ENCODE results near the gene STK38. TPM values are rescaled to one million over a fixed set of nuclear protein-coding genes. Genes with fewer than 3 reads are reported as not detected.
A peak's percentile ranks its signal among the peaks of the same experiment; 100 is the strongest.

STK38 gene
- total RNA-seq, 1 donor from 2014 or later = 50.1 TPM

DNA sequence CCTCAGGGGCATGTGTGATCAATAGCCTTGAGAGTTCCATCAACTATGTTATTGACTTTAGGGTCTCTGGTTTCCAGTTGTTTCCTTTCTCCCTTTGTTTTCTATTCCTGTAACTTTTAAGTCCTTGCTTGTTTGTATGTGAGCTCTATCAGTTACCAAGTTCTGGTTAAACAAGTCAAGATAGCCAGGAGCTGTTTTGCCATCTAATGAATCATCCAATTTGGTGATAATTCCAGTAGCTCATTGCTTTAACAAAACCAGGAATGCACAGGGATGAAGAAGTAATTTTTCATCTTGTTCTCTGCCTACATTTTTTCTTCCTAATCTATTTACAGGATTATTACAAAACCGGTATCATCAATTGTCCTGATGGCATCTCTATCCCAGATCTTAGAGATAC is 68.0 kb downstream of the STK38 start:
- H3K27me3 Mint-ChIP-seq = no peaks in the 10 kb centered on the region
- no peaks in the 10 kb centered on the region for H3K9me3 Mint-ChIP-seq
- no peak for DNase-seq (ENCODE audit: extremely low spot score, unreplicated experiment)
- H3K36me3 Mint-ChIP-seq = peaks cover 41% of the 10 kb centered on the region
- H3K4me3 Mint-ChIP-seq = no peak overlapping the region
- TF ChIP-seq, protein P1, sequence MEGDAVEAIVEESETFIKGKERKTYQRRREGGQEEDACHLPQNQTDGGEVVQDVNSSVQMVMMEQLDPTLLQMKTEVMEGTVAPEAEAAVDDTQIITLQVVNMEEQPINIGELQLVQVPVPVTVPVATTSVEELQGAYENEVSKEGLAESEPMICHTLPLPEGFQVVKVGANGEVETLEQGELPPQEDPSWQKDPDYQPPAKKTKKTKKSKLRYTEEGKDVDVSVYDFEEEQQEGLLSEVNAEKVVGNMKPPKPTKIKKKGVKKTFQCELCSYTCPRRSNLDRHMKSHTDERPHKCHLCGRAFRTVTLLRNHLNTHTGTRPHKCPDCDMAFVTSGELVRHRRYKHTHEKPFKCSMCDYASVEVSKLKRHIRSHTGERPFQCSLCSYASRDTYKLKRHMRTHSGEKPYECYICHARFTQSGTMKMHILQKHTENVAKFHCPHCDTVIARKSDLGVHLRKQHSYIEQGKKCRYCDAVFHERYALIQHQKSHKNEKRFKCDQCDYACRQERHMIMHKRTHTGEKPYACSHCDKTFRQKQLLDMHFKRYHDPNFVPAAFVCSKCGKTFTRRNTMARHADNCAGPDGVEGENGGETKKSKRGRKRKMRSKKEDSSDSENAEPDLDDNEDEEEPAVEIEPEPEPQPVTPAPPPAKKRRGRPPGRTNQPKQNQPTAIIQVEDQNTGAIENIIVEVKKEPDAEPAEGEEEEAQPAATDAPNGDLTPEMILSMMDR (conservative IDR thresholded peaks at IDR 0.05) = no peak
- H3K27ac Mint-ChIP-seq = peak overlapping the region; percentile 65
- peaks cover 9% of the 10 kb centered on the region for H3K4me1 Mint-ChIP-seq (ENCODE audit: unreplicated experiment)

DNA sequence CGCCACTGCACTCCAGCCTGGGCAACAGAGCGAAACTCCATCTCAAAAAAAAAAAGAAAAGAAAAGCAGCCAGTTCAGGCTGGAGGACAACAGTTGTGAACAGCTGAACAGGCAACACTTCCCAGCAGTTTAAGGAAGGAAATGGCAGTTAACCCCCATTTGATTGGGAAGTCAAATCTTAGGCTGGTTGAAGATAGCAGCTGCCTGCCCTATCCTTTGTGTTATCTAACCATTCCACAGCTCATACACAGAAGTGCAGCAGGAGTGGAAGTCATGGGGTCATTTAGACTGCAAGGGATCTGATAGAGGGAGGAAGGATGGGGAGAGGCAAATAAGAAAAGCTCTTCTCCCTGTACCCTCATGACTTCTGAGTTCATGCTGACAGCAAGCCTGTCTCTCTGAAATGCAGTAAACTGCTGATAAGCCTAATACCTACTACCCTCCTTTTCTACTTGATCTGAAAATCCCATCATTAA is 69.2 kb downstream of the STK38 start:
- TF ChIP-seq, protein P1 (conservative IDR thresholded peaks at IDR 0.05) = no peak
- Mint-ChIP-seq H3K4me3 (no peak overlapping the region), H3K36me3 (peaks cover 40% of the 10 kb centered on the region), H3K4me1 (ENCODE audit: unreplicated experiment) (peaks cover 9% of the 10 kb centered on the region), H3K27me3 (no peaks in the 10 kb centered on the region), H3K27ac (no peak overlapping the region), H3K9me3 (no peaks in the 10 kb centered on the region)
- DNase-seq (ENCODE audit: extremely low spot score, unreplicated experiment) = no peak

DNA sequence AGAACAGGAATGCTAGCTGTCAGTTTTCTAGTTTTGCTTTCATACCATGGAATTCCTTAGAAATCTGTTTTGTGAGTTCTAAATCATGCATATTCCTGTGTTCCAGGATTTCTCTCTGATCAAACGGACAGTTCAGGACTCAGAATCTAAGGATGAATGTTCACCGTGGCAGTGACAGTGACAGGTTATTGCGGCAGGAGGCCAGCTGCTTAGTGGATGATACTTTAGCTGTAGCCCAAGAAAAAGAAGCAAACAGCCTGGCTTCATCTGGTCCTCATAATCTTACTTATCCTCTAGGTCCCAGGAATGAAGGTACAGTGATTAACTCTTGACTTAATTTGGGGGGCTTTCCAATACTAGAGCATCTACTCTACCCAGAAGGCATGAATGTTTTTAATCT is 77.3 kb downstream of the STK38 start:
- H3K36me3 Mint-ChIP-seq = peaks cover 24% of the 10 kb centered on the region
- H3K27ac Mint-ChIP-seq = no peak overlapping the region
- H3K4me3 Mint-ChIP-seq = no peak overlapping the region
- H3K9me3 Mint-ChIP-seq = no peaks in the 10 kb centered on the region
- DNase-seq (ENCODE audit: extremely low spot score, unreplicated experiment) = no peak
- TF ChIP-seq, protein P1 (conservative IDR thresholded peaks at IDR 0.05) = no peak
- H3K27me3 Mint-ChIP-seq = no peaks in the 10 kb centered on the region
- H3K4me1 Mint-ChIP-seq (ENCODE audit: unreplicated experiment) = peaks cover 8% of the 10 kb centered on the region

DNA sequence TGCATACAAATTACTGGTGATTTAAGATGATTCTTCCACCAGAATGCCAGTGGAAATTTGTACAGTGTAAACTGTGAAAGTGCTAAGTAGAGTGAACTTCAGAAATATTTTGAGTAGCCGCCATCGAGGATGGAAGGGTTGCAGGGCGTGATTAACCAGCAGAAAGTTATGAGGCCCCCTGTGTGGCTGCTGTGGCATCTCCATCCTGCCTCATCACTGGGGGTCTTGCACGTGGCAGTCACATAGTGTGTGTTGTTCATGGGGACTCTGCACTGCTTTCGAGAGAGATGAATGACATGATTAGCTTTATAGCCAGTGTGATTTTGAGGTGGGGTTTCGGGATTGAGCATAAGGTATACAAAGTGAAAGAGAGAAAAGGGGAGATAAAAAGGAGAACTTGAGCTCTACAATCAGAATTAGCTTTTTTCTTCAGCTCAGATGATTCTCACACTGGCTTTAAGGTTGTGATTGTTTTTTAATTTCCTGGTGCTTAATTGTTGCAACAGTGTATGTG is 78.1 kb downstream of the STK38 start:
- Mint-ChIP-seq H3K36me3 (peaks cover 17% of the 10 kb centered on the region), H3K4me1 (ENCODE audit: unreplicated experiment) (peaks cover 8% of the 10 kb centered on the region), H3K27ac (no peak overlapping the region), H3K27me3 (no peaks in the 10 kb centered on the region), H3K9me3 (no peaks in the 10 kb centered on the region), H3K4me3 (no peak overlapping the region)
- TF ChIP-seq, protein P1 (conservative IDR thresholded peaks at IDR 0.05) = no peak
- DNase-seq (ENCODE audit: extremely low spot score, unreplicated experiment) = no peak

DNA sequence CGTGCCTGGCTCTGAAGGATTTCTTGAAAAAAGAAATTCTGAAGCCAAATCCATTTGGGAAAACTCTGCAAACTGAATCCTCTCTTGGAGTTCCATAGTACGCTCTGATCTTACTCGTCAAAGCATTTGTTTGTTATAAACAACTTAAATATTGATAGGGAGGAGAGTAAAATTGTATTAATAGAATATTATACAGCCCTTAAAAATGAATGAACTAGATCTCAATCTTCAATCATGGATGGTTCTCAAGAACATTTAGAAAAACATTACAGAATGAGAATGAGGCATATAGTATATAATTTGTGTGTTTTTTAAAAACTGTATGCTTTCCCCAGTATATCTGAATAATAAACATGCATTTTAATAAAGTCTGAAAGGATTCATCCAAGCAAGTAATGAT is 79.7 kb downstream of the STK38 start:
- peaks cover 8% of the 10 kb centered on the region for H3K4me1 Mint-ChIP-seq (ENCODE audit: unreplicated experiment)
- no peaks in the 10 kb centered on the region for H3K27me3 Mint-ChIP-seq
- TF ChIP-seq, protein P1 (conservative IDR thresholded peaks at IDR 0.05) = no peak
- DNase-seq (ENCODE audit: extremely low spot score, unreplicated experiment) = no peak
- peaks cover 25% of the 10 kb centered on the region for H3K36me3 Mint-ChIP-seq
- no peak overlapping the region for H3K27ac Mint-ChIP-seq
- no peaks in the 10 kb centered on the region for H3K9me3 Mint-ChIP-seq
- H3K4me3 Mint-ChIP-seq = no peak overlapping the region

DNA sequence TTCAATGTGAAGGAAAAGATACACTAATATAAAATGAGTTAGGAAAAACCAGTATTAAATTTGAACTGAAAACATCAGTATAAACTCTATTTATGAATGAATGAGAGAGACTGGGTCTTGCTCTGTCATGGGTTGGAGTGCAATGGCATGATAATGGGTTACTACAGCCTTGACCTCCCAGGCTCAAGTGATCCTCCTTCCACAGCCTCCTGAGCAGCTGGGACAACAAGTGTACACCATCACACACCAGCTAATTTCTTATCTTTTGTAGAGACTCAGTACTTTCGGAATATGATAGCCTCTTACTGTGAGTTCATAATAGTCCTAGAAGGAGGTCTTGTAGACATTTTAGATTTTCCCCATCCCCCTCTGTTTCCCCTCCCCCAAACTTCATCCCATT is 83.0 kb downstream of the STK38 start:
- peaks cover 15% of the 10 kb centered on the region for H3K4me1 Mint-ChIP-seq (ENCODE audit: unreplicated experiment)
- DNase-seq (ENCODE audit: extremely low spot score, unreplicated experiment) = no peak
- TF ChIP-seq, protein P1 (conservative IDR thresholded peaks at IDR 0.05) = no peak
- no peaks in the 10 kb centered on the region for H3K9me3 Mint-ChIP-seq
- H3K27me3 Mint-ChIP-seq = no peaks in the 10 kb centered on the region
- no peak overlapping the region for H3K27ac Mint-ChIP-seq
- H3K4me3 Mint-ChIP-seq = no peak overlapping the region
- peaks cover 20% of the 10 kb centered on the region for H3K36me3 Mint-ChIP-seq
